H1 (cell line): Measurements from ENCODE around the gene ZFP1. TPM values are rescaled to one million over a fixed set of nuclear protein-coding genes. Genes with fewer than 3 reads are reported as not detected.

Source experiments
- CTCF ChIA-PET: fragments of 300-600 bp; sonication (Branson Sonifier 250); formaldehyde crosslinking; loops from one replicate; lab custom pipeline; 2021; ENCODE audit not compliant: partially characterized antibody; lab: Charles Lee
- POLR2A ChIA-PET: fragments of 300-600 bp; sonication (Branson Sonifier 250); formaldehyde crosslinking; loops from one replicate; lab custom pipeline; 2021; ENCODE audit warnings: inconsistent platforms; ENCODE audit not compliant: partially characterized antibody; lab: Charles Lee
- DNase-seq, 2 experiments: peaks; one replicate each; pipeline versions ENCODE4 v3.0.0 to v3.0.0-alpha.2; 2010 to 2022; ENCODE audit warnings: low spot score in 2 of 2, low read depth in 1 of 2, mixed read lengths in 1 of 2
- FAIRE-seq: peaks from 2 replicates; lab custom pipeline; 2011; peaks lifted over from hg19 to GRCh38; lab: Jason Lieb, UNC
- H2AFZ ChIP-seq: 2 replicates; pipeline ENCODE4 v1.8.1; 2012; ENCODE audit warnings: low read length, inconsistent platforms
- H2AK5ac ChIP-seq: 2 replicates; pipeline ENCODE4 v1.6.1; 2013; ENCODE audit warnings: low read depth, low read length
- H2BK120ac ChIP-seq: replicated peaks from 2 replicates; pipeline ENCODE3; 2013; ENCODE audit warnings: low read depth, low read length, inconsistent platforms
- H2BK12ac ChIP-seq: 2 replicates; pipeline ENCODE4 v1.6.1; 2013; ENCODE audit warnings: low read depth, low read length
- H2BK15ac ChIP-seq: 2 replicates; pipeline ENCODE4 v1.6.1; 2013; ENCODE audit warnings: low read length
- H2BK20ac ChIP-seq: 2 replicates; pipeline ENCODE4 v1.6.1; 2013; ENCODE audit warnings: low read length
- H2BK5ac ChIP-seq: 2 replicates; pipeline ENCODE4 v1.6.1; 2013; ENCODE audit warnings: low read depth, low read length
- H3K14ac ChIP-seq: 2 replicates; pipeline ENCODE4 v1.6.1; 2013; ENCODE audit warnings: inconsistent platforms; ENCODE audit not compliant: insufficient read length
- H3K18ac ChIP-seq: 2 replicates; pipeline ENCODE4 v1.6.1; 2013; ENCODE audit warnings: low read length; ENCODE audit errors: extremely low read depth
- H3K23ac ChIP-seq: 2 replicates; pipeline ENCODE4 v1.6.1; 2013; ENCODE audit warnings: inconsistent platforms; ENCODE audit not compliant: insufficient read length
- H3K23me2 ChIP-seq: 2 replicates; pipeline ENCODE4 v1.6.1; 2013; ENCODE audit warnings: low read depth, low read length
- H3K27ac ChIP-seq: 2 replicates; pipeline ENCODE4 v1.6.1; 2011; ENCODE audit warnings: low read depth, low read length, inconsistent platforms
- H3K27me3 ChIP-seq, 4 experiments: replicated peaks in 1 of 4; 1 replicate in 1 of 4; 2 replicates in 3 of 4; pipeline versions ENCODE4 v1.6.1 to v1.8.1; 2011 to 2013; ENCODE audit warnings: low read length in 3 of 4, mild to moderate bottlenecking in 3 of 4, inconsistent platforms in 2 of 4, mixed read lengths in 2 of 4, moderate library complexity in 1 of 4; ENCODE audit not compliant: control insufficient read depth in 3 of 4, insufficient read depth in 3 of 4; ENCODE audit errors: extremely low read depth in 1 of 4
- H3K36me3 ChIP-seq, 4 experiments: 2 replicates each; pipeline versions ENCODE4 v1.6.1 to v1.8.1; 2011 to 2013; ENCODE audit warnings: mild to moderate bottlenecking in 4 of 4, low read length in 3 of 4, moderate library complexity in 2 of 4, control low read depth in 1 of 4, inconsistent platforms in 1 of 4; ENCODE audit not compliant: insufficient read depth in 4 of 4, control insufficient read depth in 2 of 4
- H3K4ac ChIP-seq: replicated peaks from 2 replicates; pipeline ENCODE3; 2013; ENCODE audit warnings: low read length, low read depth, mixed read lengths, inconsistent platforms; ENCODE audit not compliant: insufficient read length
- H3K4me1 ChIP-seq, 4 experiments: replicated peaks in 1 of 4; 1 replicate in 1 of 4; 2 replicates in 3 of 4; pipeline versions ENCODE4 v1.6.1 to v1.8.1; 2011 to 2013; ENCODE audit warnings: low read length in 3 of 4, inconsistent platforms in 2 of 4, mixed read lengths in 1 of 4; ENCODE audit not compliant: insufficient read depth in 4 of 4, control insufficient read depth in 3 of 4
- H3K4me2 ChIP-seq, 2 experiments: 2 replicates each; pipeline versions ENCODE4 v1.6.1 to v1.8.1; 2011 to 2013; ENCODE audit warnings: low read depth in 2 of 2, low read length in 2 of 2, control low read depth in 1 of 2, inconsistent platforms in 1 of 2, mild to moderate bottlenecking in 1 of 2; ENCODE audit not compliant: insufficient read depth in 1 of 2
- H3K4me3 ChIP-seq, 4 experiments: fragments of 200-600, 300-600 bp in 1 of 4; sonication (generic), shearing (Covaris generic), sonication (Bioruptor Twin) in 1 of 4; 2 replicates each; pipeline versions ENCODE4 v1.5.1 to v1.8.1; 2011 to 2016; ENCODE audit warnings: low read length in 4 of 4, low read depth in 3 of 4, control low read depth in 2 of 4, inconsistent platforms in 2 of 4, mild to moderate bottlenecking in 2 of 4, mixed read lengths in 1 of 4, moderate library complexity in 1 of 4; ENCODE audit not compliant: insufficient read depth in 2 of 4; ENCODE audit errors: extremely low read depth in 1 of 4
- H3K56ac ChIP-seq: replicated peaks from 2 replicates; pipeline ENCODE3; 2013; ENCODE audit warnings: low read depth, mild to moderate bottlenecking, mixed read lengths, low read length, inconsistent platforms; ENCODE audit not compliant: insufficient read length
- H3K79me1 ChIP-seq: 2 replicates; pipeline ENCODE4 v1.6.1; 2013; ENCODE audit warnings: low read depth, low read length, control low read depth
- H3K79me2 ChIP-seq, 2 experiments: 2 replicates each; pipeline versions ENCODE4 v1.6.1 to v1.8.1; 2012 to 2013; ENCODE audit warnings: low read length in 2 of 2, mild to moderate bottlenecking in 2 of 2, inconsistent platforms in 1 of 2; ENCODE audit not compliant: insufficient read depth in 2 of 2, control insufficient read depth in 1 of 2
- H3K9ac ChIP-seq, 4 experiments: replicated peaks in 1 of 4; 1 replicate in 1 of 4; 2 replicates in 3 of 4; pipeline versions ENCODE4 v1.6.1 to v1.8.1; 2011 to 2013; ENCODE audit warnings: low read depth in 3 of 4, low read length in 3 of 4, control low read depth in 2 of 4, mild to moderate bottlenecking in 2 of 4, moderate library complexity in 2 of 4, inconsistent platforms in 1 of 4; ENCODE audit errors: extremely low read depth in 1 of 4
- H3K9me3 ChIP-seq, 2 experiments: 2 replicates each; pipeline versions ENCODE4 v1.6.1 to v1.8.1; 2012 to 2013; ENCODE audit warnings: mild to moderate bottlenecking in 2 of 2, moderate library complexity in 2 of 2, control low read depth in 1 of 2, inconsistent platforms in 1 of 2, low read depth in 1 of 2, low read length in 1 of 2, mixed read lengths in 1 of 2; ENCODE audit not compliant: insufficient read depth in 2 of 2
- H4K20me1 ChIP-seq, 2 experiments: replicated peaks in 1 of 2; 2 replicates each; pipeline versions ENCODE3 to v1.8.1; 2011 to 2013; ENCODE audit warnings: inconsistent platforms in 2 of 2, low read length in 2 of 2, mild to moderate bottlenecking in 1 of 2; ENCODE audit not compliant: insufficient read depth in 2 of 2, control insufficient read depth in 1 of 2
- H4K5ac ChIP-seq: 2 replicates; pipeline ENCODE4 v1.6.1; 2013; ENCODE audit warnings: low read length, low read depth, mixed read lengths, inconsistent platforms; ENCODE audit not compliant: insufficient read length
- H4K8ac ChIP-seq: 2 replicates; pipeline ENCODE4 v1.8.0; 2013; ENCODE audit warnings: mild to moderate bottlenecking, moderate library complexity, low read length, inconsistent platforms; ENCODE audit not compliant: insufficient read depth; ENCODE audit errors: extremely low read depth
- H4K91ac ChIP-seq: replicated peaks from 2 replicates; pipeline ENCODE3; 2013; ENCODE audit warnings: low read length, mixed read lengths, inconsistent platforms; ENCODE audit not compliant: insufficient read length
- BACH1 ChIP-seq: IDR thresholded peaks from 2 replicates; pipeline ENCODE4 v1.6.1; 2012; ENCODE audit warnings: low read length, improper control_type of control experiment
- CBX5 ChIP-seq: fragments of 300-800, 300-1000 bp; sonication (generic); IDR thresholded peaks from 2 replicates; pipeline ENCODE4 v1.7.1; 2016; ENCODE audit warnings: antibody characterized with exemption, low read length, low read depth
- GABPA ChIP-seq: IDR thresholded peaks from 2 replicates; pipeline ENCODE4 v1.6.1; 2011; ENCODE audit warnings: mild to moderate bottlenecking, low read length, moderate library complexity, borderline replicate concordance; ENCODE audit not compliant: insufficient read depth
- NRF1 ChIP-seq: IDR thresholded peaks from 2 replicates; pipeline ENCODE4 v1.6.1; 2011; ENCODE audit warnings: mild to moderate bottlenecking, low read depth, low read length, improper control_type of control experiment
- PHF8 ChIP-seq: fragments of 200-600 bp; sonication (generic); conservative IDR thresholded peaks from 2 replicates; pipeline ENCODE4 v1.7.1; 2012; ENCODE audit warnings: low read depth, mild to moderate bottlenecking, inconsistent platforms, low read length, moderate library complexity
- POU5F1 ChIP-seq: IDR thresholded peaks from 2 replicates; pipeline ENCODE4 v1.6.1; 2011; ENCODE audit warnings: low read depth, mild to moderate bottlenecking, low read length, moderate library complexity
- RBBP5 ChIP-seq: IDR thresholded peaks from 2 replicates; pipeline ENCODE4 v1.7.1; 2012; ENCODE audit warnings: low read depth, mild to moderate bottlenecking, inconsistent platforms, low read length, moderate library complexity, borderline replicate concordance
- SRF ChIP-seq: IDR thresholded peaks from 2 replicates; pipeline ENCODE4 v1.6.1; 2011; ENCODE audit warnings: mild to moderate bottlenecking, low read depth, low read length, moderate library complexity
- TAF7 ChIP-seq: optimal IDR thresholded peaks from 2 replicates; pipeline ENCODE3; 2011; ENCODE audit warnings: low read depth, mild to moderate bottlenecking, inconsistent platforms, low read length, moderate library complexity, borderline replicate concordance
- WGBS, 2 experiments: shearing (Covaris generic) in 1 of 2; methylation state at CpG; one replicate each; pipeline versions ENCODE4 v1.1.6 to v1.1.7; 2013 to 2015; ENCODE audit warnings: low lambda C conversion rate in 2 of 2, mixed read lengths in 2 of 2, inconsistent platforms in 1 of 2, low coverage in 1 of 2, missing lambda C conversion rate in 1 of 2; ENCODE audit not compliant: insufficient replicate concordance in 2 of 2, insufficient coverage in 1 of 2, insufficient read length in 1 of 2; ENCODE audit errors: extremely low coverage in 1 of 2, missing lambda C conversion rate in 1 of 2; 5-methylcytosine and 5-hydroxymethylcytosine counted together
- polyA plus RNA-seq, 7 experiments: library from polyadenylated mRNA; depleted of rRNA in 3 of 7; stranded (reverse) in 5 of 7; unstranded in 2 of 7; fragments of >200 nt in 5 of 7; fragments of 200-250 nt in 2 of 7; gene quantifications; 1 replicate in 5 of 7; 2 replicates in 1 of 7; 4 replicates in 1 of 7; pipeline versions ENCODE4 v1.2.1 to v1.2.3, GENCODE V29; 2011 to 2013; ENCODE audit warnings: missing spikeins in 2 of 7, mixed read lengths in 2 of 7
- total RNA-seq: library from RNA; stranded (reverse); fragmentation: NEBNext Ultra II Directional; extraction: Animal tissue kit (Norgen Biotek cat#: 25700); gene quantifications from 2 replicates; pipeline ENCODE4 v1.2.1, GENCODE V29; 2021
- TF ChIP-seq, protein P1 (sequence below): IDR thresholded peaks from 2 replicates; pipeline ENCODE4 v1.6.1; 2012; ENCODE audit warnings: inconsistent platforms

ZFP1 gene
- total and polyA plus RNA-seq, 2 of the 8 experiments (the other 6 are each of a cell fraction or from before 2014, with no cell fraction given), result 4.0 to 11.2 TPM

DNA sequence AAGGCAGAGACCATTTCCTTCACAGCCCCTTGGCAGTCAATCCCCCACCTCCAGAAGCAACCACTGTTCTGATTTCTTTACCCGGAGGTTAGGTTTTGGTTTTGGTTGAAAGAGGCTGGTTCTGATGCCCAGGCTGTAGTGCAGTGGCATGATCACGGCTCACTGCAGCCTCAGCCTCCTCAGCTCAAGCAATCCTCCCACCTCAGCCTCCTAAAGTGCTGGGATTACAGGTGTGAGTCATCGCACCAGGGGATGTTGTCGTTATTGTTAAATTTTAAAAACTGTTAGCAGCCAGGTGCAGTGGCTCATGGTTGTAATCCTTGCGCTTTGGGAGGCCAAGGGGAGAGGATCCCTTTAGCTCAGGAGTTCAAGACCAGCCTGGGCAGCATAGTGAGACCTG, 61.6 kb downstream of the ZFP1 start:
- Histone ChIP-seq H3K36me3 (no peaks in the 10 kb centered on the region), H3K4ac (no peak overlapping the region), H4K8ac (no peak overlapping the region), H2BK120ac (no peak overlapping the region), H3K9me3 (no peaks in the 10 kb centered on the region), H3K14ac (no peak overlapping the region), H4K20me1 (no peaks in the 10 kb centered on the region), H3K27me3 (no peaks in the 10 kb centered on the region), H2AK5ac (no peak overlapping the region), H2AFZ (no peak overlapping the region), H3K27ac (no peak overlapping the region), H3K4me3 (no peak overlapping the region), H2BK20ac (no peak overlapping the region), H3K79me1 (no peaks in the 10 kb centered on the region), H2BK15ac (no peak overlapping the region), H4K91ac (no peak overlapping the region), H3K23ac (no peak overlapping the region), H2BK5ac (no peak overlapping the region), H3K18ac (no peak overlapping the region), H3K4me1 (no peaks in the 10 kb centered on the region; a peak in 1 of 7 replicates), H3K4me2 (no peak overlapping the region), H4K5ac (no peak overlapping the region), H2BK12ac (no peak overlapping the region), H3K23me2 (no peaks in the 10 kb centered on the region), H3K79me2 (no peaks in the 10 kb centered on the region), H3K9ac (no peak overlapping the region), H3K56ac (no peak overlapping the region)
- ChIA-PET POLR2A (interaction anchor here (1.4 to 7.1 kb wide), 2 partner anchors 16 to 54 kb away, joined by 3 to 115 read pairs; no protein-coding TSS in a partner anchor), CTCF (interaction anchor here (0.5 to 15.0 kb wide), 5 partner anchors 10 to 308 kb away, joined by 3 to 157 read pairs (median 10); no protein-coding TSS in a partner anchor)
- FAIRE-seq, result no peak
- 96% methylated on average over 5 of the region's 5 CpGs; no CpG with 5 or more reads in 1 of the 2 experiments for WGBS, 2 experiments
- DNase-seq, result no peak
- TF ChIP-seq BACH1 (no peak), NRF1 (no peak), CBX5 (no peak), SRF (no peak), POU5F1 (no peak), PHF8 (no peak), RBBP5 (no peak), TAF7 (no peak), GABPA (no peak)
- TF ChIP-seq, protein P1, sequence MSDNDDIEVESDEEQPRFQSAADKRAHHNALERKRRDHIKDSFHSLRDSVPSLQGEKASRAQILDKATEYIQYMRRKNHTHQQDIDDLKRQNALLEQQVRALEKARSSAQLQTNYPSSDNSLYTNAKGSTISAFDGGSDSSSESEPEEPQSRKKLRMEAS, result no peak
